ENCODE data around the gene RBM28. TPM values are rescaled to one million over a fixed set of nuclear protein-coding genes. Genes with fewer than 3 reads are reported as not detected.
A peak's percentile ranks its signal among the peaks of the same experiment; 100 is the strongest.

Gene RBM28
- total and polyA plus RNA-seq, 2 donors from 2014 or later: 11.5 to 35.2 TPM

DNA sequence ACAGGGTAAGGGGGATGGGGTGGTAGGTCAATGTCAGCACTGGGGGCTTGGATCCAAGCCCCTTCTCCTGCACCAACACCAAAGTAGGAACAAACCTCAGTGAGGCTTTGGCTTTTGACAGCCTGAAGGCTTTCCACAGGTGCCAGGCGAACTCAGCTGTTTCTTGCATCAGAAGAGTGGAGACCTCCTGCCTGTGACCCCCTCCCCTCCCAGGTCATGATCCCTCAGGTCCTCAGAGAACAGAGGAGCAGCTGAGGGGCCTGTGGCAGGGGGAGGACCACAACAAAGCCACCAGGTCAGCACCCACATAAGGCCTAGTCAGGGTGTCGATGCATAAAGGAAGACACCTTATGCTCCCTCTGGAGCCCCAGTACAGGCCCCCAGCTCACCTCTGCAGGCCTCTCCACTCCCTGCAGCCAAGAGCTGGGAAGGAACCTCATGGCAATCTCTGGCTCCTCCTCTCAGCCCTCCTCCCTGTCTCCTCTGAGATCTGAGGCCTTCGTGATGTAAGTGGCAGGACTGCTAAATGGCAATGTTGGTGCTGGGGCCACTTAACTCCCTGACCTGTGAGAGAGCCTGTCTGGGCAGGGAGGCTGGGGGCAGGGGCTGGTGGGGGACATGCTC lies 36.9 kb upstream of the RBM28 start:
- no peak overlapping the region for H3K4me3 ChIP-seq (ENCODE audit: low read length in 3 of 3)
- FAIRE-seq (no peak), DNase-seq (no peak)
- H3K27me3 ChIP-seq (ENCODE audit: control insufficient read depth, insufficient read depth, low read length): no peaks in the 10 kb centered on the region
- no peak overlapping the region for H3K9ac ChIP-seq (ENCODE audit: low read length in 3 of 3)
- no peaks in the 10 kb centered on the region for H3K36me3 ChIP-seq (ENCODE audit: control insufficient read depth in 2 of 3, insufficient read depth in 3 of 3, low read length in 3 of 3)
- H3K4me1 ChIP-seq (ENCODE audit: control insufficient read depth in 2 of 3, insufficient read depth in 2 of 3, low read depth in 1 of 3, low read length in 3 of 3): no peaks in the 10 kb centered on the region
- TF ChIP-seq, protein P1, sequence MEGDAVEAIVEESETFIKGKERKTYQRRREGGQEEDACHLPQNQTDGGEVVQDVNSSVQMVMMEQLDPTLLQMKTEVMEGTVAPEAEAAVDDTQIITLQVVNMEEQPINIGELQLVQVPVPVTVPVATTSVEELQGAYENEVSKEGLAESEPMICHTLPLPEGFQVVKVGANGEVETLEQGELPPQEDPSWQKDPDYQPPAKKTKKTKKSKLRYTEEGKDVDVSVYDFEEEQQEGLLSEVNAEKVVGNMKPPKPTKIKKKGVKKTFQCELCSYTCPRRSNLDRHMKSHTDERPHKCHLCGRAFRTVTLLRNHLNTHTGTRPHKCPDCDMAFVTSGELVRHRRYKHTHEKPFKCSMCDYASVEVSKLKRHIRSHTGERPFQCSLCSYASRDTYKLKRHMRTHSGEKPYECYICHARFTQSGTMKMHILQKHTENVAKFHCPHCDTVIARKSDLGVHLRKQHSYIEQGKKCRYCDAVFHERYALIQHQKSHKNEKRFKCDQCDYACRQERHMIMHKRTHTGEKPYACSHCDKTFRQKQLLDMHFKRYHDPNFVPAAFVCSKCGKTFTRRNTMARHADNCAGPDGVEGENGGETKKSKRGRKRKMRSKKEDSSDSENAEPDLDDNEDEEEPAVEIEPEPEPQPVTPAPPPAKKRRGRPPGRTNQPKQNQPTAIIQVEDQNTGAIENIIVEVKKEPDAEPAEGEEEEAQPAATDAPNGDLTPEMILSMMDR (IDR thresholded peaks at IDR 0.05; ENCODE audit: borderline replicate concordance, extremely low read depth, insufficient read depth): no peak
- intact Hi-C loops (cut with DNase I): no loop called here
- H3K9me3 ChIP-seq (ENCODE audit: control insufficient read depth in 2 of 3, insufficient read depth in 1 of 3, low read length in 3 of 3): no peaks in the 10 kb centered on the region
- H3K27ac ChIP-seq (ENCODE audit: low read depth in 2 of 2, low read length in 2 of 2): no peak overlapping the region

DNA sequence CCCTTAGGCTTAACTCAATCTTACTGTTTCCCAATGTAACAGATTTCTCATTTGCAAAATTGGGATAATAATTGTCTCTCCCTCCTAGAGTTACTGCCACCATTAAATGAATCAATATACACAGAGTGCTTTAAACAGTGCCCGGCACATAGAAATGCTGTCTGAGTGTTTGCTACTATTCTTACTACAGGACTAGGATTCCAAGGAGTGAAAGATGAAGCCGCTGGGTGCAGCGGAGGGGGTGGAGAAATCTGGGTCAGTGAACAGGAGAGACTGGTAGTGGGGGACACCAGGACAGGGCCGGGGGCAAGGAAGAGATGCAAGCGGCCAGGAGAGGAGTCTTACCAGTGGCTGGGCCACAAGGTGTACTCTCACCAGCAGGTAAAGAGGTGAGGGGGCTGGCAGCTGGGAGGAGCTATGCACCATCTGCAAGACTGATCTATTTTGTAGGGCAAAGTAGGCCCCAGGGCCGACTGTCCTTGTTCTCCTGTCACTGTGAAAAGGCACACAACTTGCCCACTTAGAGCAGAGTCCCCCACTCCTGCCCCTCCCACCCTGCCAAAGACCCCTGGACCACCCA lies 36.3 kb upstream of the RBM28 start:
- intact Hi-C loops (cut with DNase I): no loop called here
- TF ChIP-seq, protein P1 (IDR thresholded peaks at IDR 0.05; ENCODE audit: borderline replicate concordance, extremely low read depth, insufficient read depth): no peak
- Histone ChIP-seq H3K9me3 (ENCODE audit: control insufficient read depth in 2 of 3, insufficient read depth in 1 of 3, low read length in 3 of 3) (no peaks in the 10 kb centered on the region), H3K4me1 (ENCODE audit: control insufficient read depth in 2 of 3, insufficient read depth in 2 of 3, low read depth in 1 of 3, low read length in 3 of 3) (no peaks in the 10 kb centered on the region), H3K36me3 (ENCODE audit: control insufficient read depth in 2 of 3, insufficient read depth in 3 of 3, low read length in 3 of 3) (no peaks in the 10 kb centered on the region), H3K4me3 (ENCODE audit: low read length in 3 of 3) (no peak overlapping the region), H3K27me3 (ENCODE audit: control insufficient read depth, insufficient read depth, low read length) (no peaks in the 10 kb centered on the region), H3K9ac (ENCODE audit: low read length in 3 of 3) (no peak overlapping the region), H3K27ac (ENCODE audit: low read depth in 2 of 2, low read length in 2 of 2) (no peak overlapping the region)
- DNase-seq: peak in 1 of 5 donors; percentile 54
- FAIRE-seq: no peak

DNA sequence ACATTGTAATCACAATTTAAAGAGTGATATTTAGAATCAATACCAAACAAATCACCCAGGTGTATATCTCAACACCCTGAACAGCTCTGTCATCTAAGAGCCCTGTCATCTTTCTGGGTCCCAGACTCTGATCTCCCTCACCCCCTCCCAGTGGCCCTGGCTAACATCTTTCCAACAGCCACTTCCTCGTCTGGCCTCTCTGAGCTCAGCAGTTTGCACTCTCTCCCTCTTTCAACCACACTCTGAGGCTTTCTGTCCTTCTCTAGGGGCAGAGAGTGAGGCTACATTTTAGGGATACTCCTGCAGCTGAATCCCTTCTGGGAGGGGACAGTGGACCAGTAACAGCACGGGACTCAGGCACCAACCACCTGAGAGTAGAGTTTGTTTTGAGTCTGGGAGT lies 34.9 kb upstream of the RBM28 start:
- intact Hi-C loops (cut with DNase I): no loop called here
- no peaks in the 10 kb centered on the region for H3K27me3 ChIP-seq (ENCODE audit: control insufficient read depth, insufficient read depth, low read length)
- TF ChIP-seq, protein P1 (IDR thresholded peaks at IDR 0.05; ENCODE audit: borderline replicate concordance, extremely low read depth, insufficient read depth): no peak
- H3K9ac ChIP-seq (ENCODE audit: low read length in 3 of 3): no peak overlapping the region
- DNase-seq (no peak), FAIRE-seq (no peak)
- H3K4me3 ChIP-seq (ENCODE audit: low read length in 3 of 3): no peak overlapping the region
- H3K9me3 ChIP-seq (ENCODE audit: control insufficient read depth in 2 of 3, insufficient read depth in 1 of 3, low read length in 3 of 3): no peaks in the 10 kb centered on the region
- no peaks in the 10 kb centered on the region for H3K4me1 ChIP-seq (ENCODE audit: control insufficient read depth in 2 of 3, insufficient read depth in 2 of 3, low read depth in 1 of 3, low read length in 3 of 3)
- H3K36me3 ChIP-seq (ENCODE audit: control insufficient read depth in 2 of 3, insufficient read depth in 3 of 3, low read length in 3 of 3): no peaks in the 10 kb centered on the region
- H3K27ac ChIP-seq (ENCODE audit: low read depth in 2 of 2, low read length in 2 of 2): no peak overlapping the region

All from kidney (tissue), 14 donors.